Mesothelial cell of epicardium (in vitro differentiated cells): ENCODE measurements around the gene TOMM22. TPM values are rescaled to one million over a fixed set of nuclear protein-coding genes. Genes with fewer than 3 reads are reported as not detected.

Experiments
- DNase-seq, 2 experiments: peaks; one replicate each; pipeline ENCODE4 v3.0.0; 2021; ENCODE audit warnings: low spot score in 2 of 2; ENCODE audit not compliant: unreplicated experiment in 2 of 2
- H3K27ac Mint-ChIP-seq: 2 replicates; pipeline ENCODE4 v1.8.0; 2021; ENCODE audit warnings: mixed read lengths
- H3K27me3 Mint-ChIP-seq: 2 replicates; pipeline ENCODE4 v1.8.0; 2021; ENCODE audit warnings: low read depth, mixed read lengths
- H3K36me3 Mint-ChIP-seq: 2 replicates; pipeline ENCODE4 v1.8.0; 2021; ENCODE audit warnings: mixed read lengths
- H3K4me1 Mint-ChIP-seq: 2 replicates; pipeline ENCODE4 v1.8.0; 2021; ENCODE audit warnings: mixed read lengths
- H3K4me3 Mint-ChIP-seq: 2 replicates; pipeline ENCODE4 v1.8.0; 2021; ENCODE audit warnings: mild to moderate bottlenecking, moderate library complexity, mixed read lengths
- H3K9me3 Mint-ChIP-seq: 2 replicates; pipeline ENCODE4 v1.8.0; 2021; ENCODE audit warnings: mixed read lengths
- total RNA-seq: library from RNA; stranded (reverse); gene quantifications from 3 replicates; pipeline ENCODE4 v1.2.1, GENCODE V29; 2021
- TF ChIP-seq, protein P1 (sequence below): fragments of 200-600 bp; sonication (generic); IDR thresholded peaks from one replicate; pipeline ENCODE4 v1.5.0; 2021; ENCODE audit warnings: antibody characterized with exemption; ENCODE audit not compliant: unreplicated experiment

The TOMM22 gene
- total RNA-seq, 1 donor from 2014 or later: 59.7 TPM

GRCh38 chr22:38685761-38686160 lies 4.0 kb downstream of the TOMM22 start:
- Mint-ChIP-seq H3K36me3 (peaks cover 47% of the 10 kb centered on the region), H3K9me3 (peaks cover 5% of the 10 kb centered on the region), H3K4me1 (peaks cover 15% of the 10 kb centered on the region), H3K27ac (no peak overlapping the region), H3K27me3 (no peaks in the 10 kb centered on the region), H3K4me3 (no peak overlapping the region)
- DNase-seq: no peak
- TF ChIP-seq, protein P1, sequence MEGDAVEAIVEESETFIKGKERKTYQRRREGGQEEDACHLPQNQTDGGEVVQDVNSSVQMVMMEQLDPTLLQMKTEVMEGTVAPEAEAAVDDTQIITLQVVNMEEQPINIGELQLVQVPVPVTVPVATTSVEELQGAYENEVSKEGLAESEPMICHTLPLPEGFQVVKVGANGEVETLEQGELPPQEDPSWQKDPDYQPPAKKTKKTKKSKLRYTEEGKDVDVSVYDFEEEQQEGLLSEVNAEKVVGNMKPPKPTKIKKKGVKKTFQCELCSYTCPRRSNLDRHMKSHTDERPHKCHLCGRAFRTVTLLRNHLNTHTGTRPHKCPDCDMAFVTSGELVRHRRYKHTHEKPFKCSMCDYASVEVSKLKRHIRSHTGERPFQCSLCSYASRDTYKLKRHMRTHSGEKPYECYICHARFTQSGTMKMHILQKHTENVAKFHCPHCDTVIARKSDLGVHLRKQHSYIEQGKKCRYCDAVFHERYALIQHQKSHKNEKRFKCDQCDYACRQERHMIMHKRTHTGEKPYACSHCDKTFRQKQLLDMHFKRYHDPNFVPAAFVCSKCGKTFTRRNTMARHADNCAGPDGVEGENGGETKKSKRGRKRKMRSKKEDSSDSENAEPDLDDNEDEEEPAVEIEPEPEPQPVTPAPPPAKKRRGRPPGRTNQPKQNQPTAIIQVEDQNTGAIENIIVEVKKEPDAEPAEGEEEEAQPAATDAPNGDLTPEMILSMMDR: no peak

- Mint-ChIP-seq H3K36me3 (peaks cover 37% of the 10 kb centered on the region), H3K4me3 (no peak overlapping the region), H3K4me1 (no peaks in the 10 kb centered on the region), H3K27me3 (no peaks in the 10 kb centered on the region), H3K27ac (no peak overlapping the region), H3K9me3 (no peaks in the 10 kb centered on the region)
- TF ChIP-seq, protein P1: no peak
- DNase-seq: no peak
Observed at GRCh38 chr22:38689651-38690050, 7.9 kb downstream of the TOMM22 start.

DNA sequence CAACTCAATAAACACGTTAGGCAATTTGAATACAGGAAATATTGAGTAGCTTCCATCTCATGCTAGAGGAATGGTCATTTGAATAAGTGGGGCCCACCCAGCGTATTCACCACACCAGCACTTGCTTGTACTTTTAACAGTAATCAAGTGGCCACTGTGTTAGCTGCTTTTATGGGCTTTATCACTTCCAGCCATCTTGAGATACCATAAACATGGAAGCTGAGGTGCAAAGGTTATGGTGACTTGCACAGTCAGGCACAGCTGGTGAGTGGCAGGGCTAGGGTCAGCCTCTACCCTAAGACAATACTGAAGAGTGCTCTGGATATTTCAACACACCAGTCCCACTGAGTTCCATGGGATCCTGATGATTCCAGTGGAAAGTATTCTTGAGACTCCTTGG lies 12.3 kb downstream of the TOMM22 start:
- H3K36me3 Mint-ChIP-seq: peaks cover 20% of the 10 kb centered on the region
- peaks cover 35% of the 10 kb centered on the region for H3K4me1 Mint-ChIP-seq
- H3K9me3 Mint-ChIP-seq: no peaks in the 10 kb centered on the region
- TF ChIP-seq, protein P1: no peak
- no peak for DNase-seq
- H3K27me3 Mint-ChIP-seq: no peaks in the 10 kb centered on the region
- H3K27ac Mint-ChIP-seq: no peak overlapping the region
- no peak overlapping the region for H3K4me3 Mint-ChIP-seq

- Mint-ChIP-seq H3K4me1 (peaks cover 43% of the 10 kb centered on the region), H3K36me3 (peaks cover 20% of the 10 kb centered on the region), H3K27me3 (no peaks in the 10 kb centered on the region), H3K9me3 (no peaks in the 10 kb centered on the region), H3K27ac (peak overlapping the region; percentile 77), H3K4me3 (no peak overlapping the region)
- no peak for DNase-seq
- TF ChIP-seq, protein P1: no peak
Observed at GRCh38 chr22:38694940-38695339, 13.2 kb downstream of the TOMM22 start.

DNA sequence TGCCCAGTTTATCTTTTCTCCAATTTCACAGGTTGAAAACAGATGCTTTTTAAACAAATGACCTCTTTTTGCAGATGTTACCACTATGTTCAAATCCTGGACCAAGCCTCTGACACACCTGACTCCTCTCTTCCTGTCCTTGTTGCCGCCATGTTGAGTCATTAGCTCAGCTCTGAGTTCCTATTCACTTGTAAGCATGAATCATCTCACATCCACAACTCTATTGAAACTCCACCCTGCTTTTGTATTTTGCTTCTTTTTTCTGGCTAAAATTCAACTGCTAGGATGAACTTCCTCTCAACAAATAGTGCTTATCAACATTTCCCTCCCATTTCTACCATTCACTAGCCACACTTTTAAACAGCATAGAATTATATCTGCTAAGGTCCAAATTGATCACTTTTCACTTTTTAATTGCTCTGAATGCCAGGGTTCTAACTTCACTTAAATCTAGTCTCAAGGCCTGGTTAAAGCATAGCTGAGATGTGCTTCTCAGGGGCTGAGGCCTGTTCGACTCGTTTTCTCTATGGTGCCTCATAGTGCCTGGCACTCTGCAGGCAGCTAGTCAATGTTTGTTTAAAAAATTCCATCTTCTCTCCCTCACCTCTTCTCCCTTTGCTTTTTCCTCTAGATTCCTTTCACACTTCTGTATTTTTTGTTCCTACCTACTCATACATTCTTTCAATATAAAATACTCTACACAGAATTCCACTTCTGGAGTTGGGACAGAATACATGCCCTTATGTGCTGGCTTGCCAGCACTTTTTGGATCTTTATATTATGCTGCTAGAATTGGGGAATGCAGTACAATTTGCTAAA lies 15.1 kb downstream of the TOMM22 start:
- DNase-seq: no peak

More for the DNA sequence above, 15.1 kb downstream of the TOMM22 start:
- peaks cover 52% of the 10 kb centered on the region for H3K4me1 Mint-ChIP-seq
- peaks cover 14% of the 10 kb centered on the region for H3K36me3 Mint-ChIP-seq
- H3K4me3 Mint-ChIP-seq: peak overlapping the region; percentile 98
- TF ChIP-seq, protein P1: no peak
- H3K27me3 Mint-ChIP-seq: no peaks in the 10 kb centered on the region
- H3K9me3 Mint-ChIP-seq: no peaks in the 10 kb centered on the region
- H3K27ac Mint-ChIP-seq: peak overlapping the region; percentile 98
